T-helper 2 cell treated with Interferon-gamma antibody and Interleukin-4, amounts not matched to agents 5 μg/mL and 100 μg/mL, for 36 hours (primary cell): ENCODE results near the gene PTPRA.

ENCODE experiments used
- DNase-seq: peaks from one replicate; pipeline ENCODE4 v3.0.0; 2021; ENCODE audit warnings: low spot score
- H3K27ac Mint-ChIP-seq: one replicate; pipeline ENCODE4 v1.8.0; 2021; ENCODE audit warnings: mild to moderate bottlenecking, mixed read lengths
- H3K27me3 Mint-ChIP-seq: one replicate; pipeline ENCODE4 v1.8.0; 2021; ENCODE audit warnings: low read depth, mixed read lengths
- H3K36me3 Mint-ChIP-seq: one replicate; pipeline ENCODE4 v1.8.0; 2021; ENCODE audit warnings: low read depth, mixed read lengths
- H3K4me1 Mint-ChIP-seq: one replicate; pipeline ENCODE4 v1.8.0; 2021; ENCODE audit warnings: low read depth, mixed read lengths
- H3K4me3 Mint-ChIP-seq: one replicate; pipeline ENCODE4 v1.8.0; 2022; ENCODE audit warnings: mild to moderate bottlenecking, moderate library complexity, mixed read lengths
- H3K9me3 Mint-ChIP-seq: one replicate; pipeline ENCODE4 v1.8.0; 2021; ENCODE audit warnings: mixed read lengths

PTPRA gene

DNA sequence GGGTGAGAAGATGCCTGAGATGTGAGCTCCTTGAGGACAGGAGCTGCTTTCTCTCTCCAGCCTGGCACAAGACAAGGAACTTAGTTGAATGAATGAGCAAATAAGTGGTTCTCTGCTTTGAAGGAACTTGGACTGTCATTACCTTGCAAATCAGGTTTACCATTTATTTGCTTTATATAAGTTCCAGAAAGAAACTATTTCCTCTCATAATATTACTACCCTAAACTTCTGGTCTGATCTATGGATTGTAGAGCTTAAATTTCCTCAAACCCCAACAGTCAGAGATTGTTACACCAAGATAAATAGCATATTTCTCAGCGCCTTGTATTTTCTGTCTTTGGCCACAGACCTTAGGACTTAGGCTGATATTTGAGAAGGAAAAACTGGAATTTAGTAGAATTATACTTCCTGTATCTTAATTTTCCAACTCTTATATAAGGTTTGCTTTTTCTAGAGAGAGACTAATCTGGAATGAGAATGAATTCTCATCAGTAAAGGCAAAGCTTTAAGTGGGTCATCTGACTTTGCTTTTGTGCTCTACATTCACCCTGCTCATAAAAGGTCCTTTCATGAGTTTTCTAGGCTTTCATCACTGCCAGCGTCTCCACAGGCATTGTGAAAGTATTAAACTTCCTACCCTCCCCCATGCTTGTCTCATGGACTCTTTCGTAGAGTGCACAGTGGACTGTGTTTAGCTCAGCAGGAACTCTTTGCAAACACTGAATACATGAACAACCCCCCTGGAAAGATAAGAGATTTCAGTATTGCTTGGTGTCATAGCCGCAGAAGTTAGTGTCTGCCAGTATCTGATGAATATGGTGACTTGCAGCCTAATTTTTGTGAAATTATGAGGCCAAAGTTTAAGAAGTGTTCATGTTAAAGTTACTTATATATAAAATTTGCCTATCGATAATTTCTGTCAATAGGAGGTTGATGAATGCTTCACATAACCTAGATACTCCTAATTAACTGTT is 74.0 kb downstream of the PTPRA start:
- H3K36me3 Mint-ChIP-seq: peaks cover 16% of the 10 kb centered on the region
- H3K27me3 Mint-ChIP-seq: no peaks in the 10 kb centered on the region
- H3K4me3 Mint-ChIP-seq: no peak overlapping the region
- H3K27ac Mint-ChIP-seq: peak overlapping the region; percentile 29
- no peaks in the 10 kb centered on the region for H3K9me3 Mint-ChIP-seq
- peaks cover 16% of the 10 kb centered on the region for H3K4me1 Mint-ChIP-seq
- DNase-seq: peak; percentile 31

DNA sequence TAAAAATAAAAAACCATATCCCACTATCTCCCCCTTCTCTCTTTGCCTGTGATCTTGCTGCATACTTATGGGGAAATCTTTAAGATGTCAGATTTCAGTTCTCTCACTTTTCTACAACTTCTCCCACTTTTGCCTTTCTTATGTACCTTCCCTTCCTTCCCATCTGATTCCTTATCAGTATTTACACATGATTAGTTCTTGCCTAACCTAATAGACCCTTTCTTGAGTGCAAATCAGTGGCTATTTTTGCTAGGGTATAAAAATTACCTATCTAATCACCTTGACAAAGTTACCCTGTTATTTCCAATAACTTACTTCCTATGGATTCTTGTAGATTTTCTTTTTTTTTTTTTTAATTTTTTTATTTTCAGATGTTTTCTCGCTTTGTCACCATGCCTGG is 75.7 kb downstream of the PTPRA start:
- no peak overlapping the region for H3K4me3 Mint-ChIP-seq
- DNase-seq: no peak
- no peaks in the 10 kb centered on the region for H3K9me3 Mint-ChIP-seq
- peaks cover 18% of the 10 kb centered on the region for H3K36me3 Mint-ChIP-seq
- no peaks in the 10 kb centered on the region for H3K27me3 Mint-ChIP-seq
- peaks cover 16% of the 10 kb centered on the region for H3K4me1 Mint-ChIP-seq
- peak overlapping the region; percentile 11 for H3K27ac Mint-ChIP-seq

DNA sequence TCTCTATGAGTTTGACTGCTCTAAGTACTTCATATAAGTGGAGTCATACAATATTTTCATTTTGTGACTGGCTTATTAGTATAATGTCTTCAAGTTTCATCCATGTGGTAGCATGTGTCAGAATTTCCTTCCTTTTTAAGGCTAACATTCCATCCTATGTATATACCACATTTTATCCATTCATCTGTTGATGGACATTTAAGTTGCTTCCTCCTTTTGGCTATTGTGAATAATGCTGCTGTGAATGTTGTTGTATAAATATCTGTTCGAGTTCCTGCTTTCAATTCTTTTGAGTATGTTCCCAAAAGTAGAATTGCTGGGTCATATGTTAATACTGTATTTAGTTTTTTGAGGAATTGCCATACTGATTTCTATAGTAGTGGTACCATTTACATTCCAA is 79.5 kb downstream of the PTPRA start:
- no peaks in the 10 kb centered on the region for H3K27me3 Mint-ChIP-seq
- no peak for DNase-seq
- H3K9me3 Mint-ChIP-seq: no peaks in the 10 kb centered on the region
- no peak overlapping the region for H3K4me3 Mint-ChIP-seq
- peaks cover 21% of the 10 kb centered on the region for H3K4me1 Mint-ChIP-seq
- H3K36me3 Mint-ChIP-seq: peaks cover 29% of the 10 kb centered on the region
- no peak overlapping the region for H3K27ac Mint-ChIP-seq

DNA sequence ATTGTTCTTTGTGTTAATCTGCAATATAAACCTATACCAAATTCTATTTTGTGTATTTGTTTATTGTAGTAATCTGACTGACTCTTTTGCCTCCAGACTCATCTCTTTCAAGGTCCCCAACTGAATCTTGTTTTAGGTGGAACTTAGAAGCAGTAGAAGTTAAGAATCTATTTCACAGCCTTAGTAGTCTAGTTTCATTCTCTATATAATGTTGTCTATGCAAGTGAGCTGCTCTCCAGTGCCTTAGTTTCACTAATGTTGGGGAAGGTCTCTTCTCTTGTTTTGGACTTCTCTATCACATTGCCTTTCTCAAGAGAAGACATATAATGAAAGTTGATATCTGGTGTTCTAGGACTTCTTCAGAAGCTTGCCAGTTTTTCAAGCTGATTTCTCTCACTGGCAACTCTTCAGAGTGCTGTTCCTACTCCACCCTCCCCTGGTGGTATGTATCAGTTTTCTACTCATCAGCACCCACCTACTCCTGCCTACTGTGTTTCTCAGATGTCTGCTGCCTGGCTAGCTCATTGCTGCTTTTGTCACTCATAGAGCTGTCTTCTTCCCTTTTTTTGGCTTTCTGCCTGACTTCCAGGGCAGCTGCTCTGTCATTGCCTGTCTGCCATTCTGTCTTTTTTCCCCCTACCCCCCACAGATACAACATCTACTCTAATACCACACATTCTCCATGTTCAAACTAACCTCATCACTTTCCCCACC is 82.1 kb downstream of the PTPRA start:
- no peak overlapping the region for H3K4me3 Mint-ChIP-seq
- peak; percentile 13 for DNase-seq
- no peaks in the 10 kb centered on the region for H3K27me3 Mint-ChIP-seq
- peaks cover 16% of the 10 kb centered on the region for H3K4me1 Mint-ChIP-seq
- peak overlapping the region; percentile 53 for H3K27ac Mint-ChIP-seq
- peaks cover 34% of the 10 kb centered on the region for H3K36me3 Mint-ChIP-seq
- no peaks in the 10 kb centered on the region for H3K9me3 Mint-ChIP-seq

DNA sequence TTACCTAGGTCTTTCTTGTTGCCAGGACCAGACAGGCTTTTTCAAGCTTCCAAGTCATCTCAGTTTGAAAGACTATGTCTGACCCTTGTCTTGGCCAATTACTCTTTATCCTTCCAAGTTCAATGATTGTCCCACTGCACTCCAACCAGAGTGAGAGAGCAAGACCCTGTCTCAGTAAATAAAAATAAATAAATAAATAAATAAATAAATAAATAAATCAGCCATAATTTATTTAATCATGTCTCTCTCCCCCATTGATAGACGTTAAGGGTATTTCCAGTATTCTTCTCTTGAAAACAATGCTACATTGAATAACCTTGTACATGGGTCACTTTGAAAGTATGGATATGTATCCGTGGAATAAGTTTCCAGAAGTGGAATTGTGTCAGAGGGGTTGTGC is 83.2 kb downstream of the PTPRA start:
- H3K36me3 Mint-ChIP-seq: peaks cover 37% of the 10 kb centered on the region
- peaks cover 16% of the 10 kb centered on the region for H3K4me1 Mint-ChIP-seq
- H3K27ac Mint-ChIP-seq: no peak overlapping the region
- DNase-seq: no peak
- H3K9me3 Mint-ChIP-seq: no peaks in the 10 kb centered on the region
- no peak overlapping the region for H3K4me3 Mint-ChIP-seq
- no peaks in the 10 kb centered on the region for H3K27me3 Mint-ChIP-seq

DNA sequence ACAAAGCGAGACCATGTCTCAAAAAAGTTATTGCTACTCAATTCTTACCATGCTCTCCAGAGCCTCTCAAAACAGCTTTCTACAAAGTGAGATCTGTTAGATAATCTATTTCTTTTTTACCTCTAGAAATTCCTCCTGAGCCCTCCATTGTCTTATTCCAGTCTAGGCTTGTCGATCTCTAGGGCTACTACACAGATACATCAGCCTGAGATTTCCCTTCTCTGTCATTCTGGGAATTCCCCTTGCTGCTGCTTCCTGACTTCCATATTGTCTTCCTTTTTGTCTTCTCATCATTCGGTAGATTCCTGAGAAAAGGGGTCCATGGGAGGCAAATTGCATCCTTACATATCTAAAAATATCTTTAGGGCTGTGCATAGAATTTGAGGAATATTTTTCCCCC is 94.6 kb downstream of the PTPRA start:
- no peak overlapping the region for H3K27ac Mint-ChIP-seq
- H3K9me3 Mint-ChIP-seq: no peaks in the 10 kb centered on the region
- no peak overlapping the region for H3K4me3 Mint-ChIP-seq
- H3K4me1 Mint-ChIP-seq: peaks cover under 1% of the 10 kb centered on the region
- H3K36me3 Mint-ChIP-seq: peaks cover 29% of the 10 kb centered on the region
- H3K27me3 Mint-ChIP-seq: no peaks in the 10 kb centered on the region
- no peak for DNase-seq

- Mint-ChIP-seq H3K36me3 (peaks cover 31% of the 10 kb centered on the region), H3K4me3 (no peak overlapping the region), H3K27ac (no peak overlapping the region), H3K9me3 (no peaks in the 10 kb centered on the region), H3K4me1 (peaks cover 3% of the 10 kb centered on the region), H3K27me3 (no peaks in the 10 kb centered on the region)
- DNase-seq: no peak
These were observed 98.8 kb downstream of the PTPRA start for GRCh38 chr20:2972126-2972525.

- peak overlapping the region; percentile 49 for H3K27ac Mint-ChIP-seq
- H3K36me3 Mint-ChIP-seq: peaks cover 28% of the 10 kb centered on the region
- no peaks in the 10 kb centered on the region for H3K27me3 Mint-ChIP-seq
- H3K4me3 Mint-ChIP-seq: no peak overlapping the region
- H3K9me3 Mint-ChIP-seq: no peaks in the 10 kb centered on the region
- no peak for DNase-seq
- peaks cover 12% of the 10 kb centered on the region for H3K4me1 Mint-ChIP-seq
These were observed 100.3 kb downstream of the PTPRA start for GRCh38 chr20:2973574-2973973.

DNA sequence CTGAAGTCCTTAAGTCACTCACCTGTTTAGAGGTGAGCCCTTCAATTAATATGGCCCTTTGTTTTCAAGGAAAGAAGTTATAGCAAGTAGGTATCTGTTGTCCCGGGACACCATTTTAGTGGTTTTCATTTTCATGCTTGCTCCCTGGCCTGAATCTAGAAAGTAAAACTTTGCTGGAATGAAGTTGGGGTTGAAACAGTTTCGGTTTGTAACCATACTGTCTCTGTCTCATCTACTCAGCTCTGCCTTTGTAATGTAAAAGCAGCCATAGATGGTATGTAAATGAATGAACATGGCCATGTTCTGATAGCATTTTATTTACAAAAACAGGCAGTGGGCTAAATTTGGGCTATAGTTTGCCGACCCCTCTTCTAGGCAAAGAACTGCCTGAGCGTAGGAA is 105.2 kb downstream of the PTPRA start:
- Mint-ChIP-seq H3K27me3 (no peaks in the 10 kb centered on the region), H3K4me1 (peaks cover 22% of the 10 kb centered on the region), H3K9me3 (no peaks in the 10 kb centered on the region), H3K27ac (no peak overlapping the region), H3K36me3 (peaks cover 17% of the 10 kb centered on the region), H3K4me3 (no peak overlapping the region)
- DNase-seq: no peak

DNA sequence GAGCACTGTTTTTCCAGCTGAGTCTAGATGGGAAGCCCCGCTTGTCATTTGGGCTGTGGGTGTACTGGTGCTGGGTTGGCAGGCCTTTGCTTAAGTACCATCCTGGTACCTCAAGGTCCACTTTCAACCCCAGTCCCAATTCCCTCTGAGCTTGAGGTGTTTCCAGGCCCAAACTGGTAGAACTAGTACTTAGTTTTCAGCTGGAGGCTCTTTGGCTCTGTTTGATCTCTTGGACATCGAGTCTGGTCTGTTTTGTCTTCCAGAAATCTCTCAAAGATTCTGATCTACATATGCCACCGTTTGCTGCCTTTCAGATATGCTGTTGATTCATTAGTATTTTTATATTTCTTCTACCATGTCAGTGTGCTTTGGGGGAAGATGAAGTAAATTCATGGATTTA is 108.4 kb downstream of the PTPRA start:
- H3K4me1 Mint-ChIP-seq: peaks cover 27% of the 10 kb centered on the region
- H3K36me3 Mint-ChIP-seq: peaks cover 14% of the 10 kb centered on the region
- no peak overlapping the region for H3K27ac Mint-ChIP-seq
- no peak overlapping the region for H3K4me3 Mint-ChIP-seq
- H3K9me3 Mint-ChIP-seq: no peaks in the 10 kb centered on the region
- no peaks in the 10 kb centered on the region for H3K27me3 Mint-ChIP-seq
- no peak for DNase-seq

- Mint-ChIP-seq H3K27ac (no peak overlapping the region), H3K4me3 (no peak overlapping the region), H3K4me1 (peaks cover 31% of the 10 kb centered on the region), H3K36me3 (peaks cover 27% of the 10 kb centered on the region), H3K27me3 (no peaks in the 10 kb centered on the region), H3K9me3 (no peaks in the 10 kb centered on the region)
- DNase-seq: no peak
These were observed 110.2 kb downstream of the PTPRA start for GRCh38 chr20:2983508-2983907.

DNA sequence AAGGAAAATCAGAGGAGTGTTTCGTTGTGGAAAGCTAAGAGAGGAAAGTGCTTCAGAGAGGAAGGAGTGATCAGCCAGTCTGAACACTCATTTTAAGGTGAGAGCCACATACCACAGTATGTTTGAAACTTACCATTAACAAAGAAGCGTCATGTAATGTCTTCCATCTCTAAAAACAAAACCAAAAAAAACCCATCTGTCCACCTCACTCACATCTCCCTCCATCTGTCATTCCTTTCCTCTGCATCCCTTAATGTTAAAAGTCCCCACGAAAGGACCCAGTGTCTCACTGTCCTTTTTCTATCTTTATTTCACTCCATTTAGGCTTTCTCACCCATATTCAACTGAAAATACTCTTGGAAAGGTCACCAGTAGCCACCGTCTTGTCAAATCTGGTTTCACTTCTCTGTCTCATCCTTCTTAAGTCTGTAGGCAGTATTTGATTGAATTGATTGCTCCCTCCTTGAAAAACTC is 110.8 kb downstream of the PTPRA start:
- Mint-ChIP-seq H3K9me3 (no peaks in the 10 kb centered on the region), H3K27me3 (no peaks in the 10 kb centered on the region)
- DNase-seq: peak; percentile 52

DNA sequence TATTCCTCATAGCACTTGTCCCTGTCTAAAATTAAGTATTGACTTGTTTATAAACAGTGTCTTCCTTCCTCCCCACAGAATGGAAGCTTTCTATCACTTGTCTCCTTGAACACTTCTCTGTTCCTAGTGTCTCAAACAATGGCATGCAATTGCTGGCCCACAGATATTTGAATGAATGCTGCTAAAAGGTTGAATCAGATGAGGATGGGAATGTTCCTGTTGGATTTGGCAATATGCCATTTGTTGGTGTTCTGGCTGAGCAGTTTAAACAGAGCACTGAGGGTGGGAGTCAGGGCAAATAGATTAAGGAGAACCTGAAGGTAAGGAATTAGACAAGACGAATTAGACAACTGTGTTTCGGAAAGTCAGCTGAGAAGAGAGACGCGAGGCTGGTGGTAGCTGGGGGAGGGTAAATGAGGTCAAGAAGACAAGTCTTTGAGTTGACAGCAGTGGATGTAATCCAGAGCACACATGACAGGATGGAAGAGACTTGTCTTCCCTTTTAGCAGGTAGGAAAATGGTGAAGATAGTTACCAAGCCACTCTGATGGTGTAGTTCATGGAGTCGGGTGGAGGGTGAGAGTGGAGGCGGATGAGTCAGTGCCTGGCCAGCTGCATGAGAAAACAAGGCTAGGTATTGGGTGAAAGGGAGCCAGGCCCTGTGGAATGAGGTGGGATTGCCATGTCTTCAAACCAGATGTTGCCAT is 111.8 kb downstream of the PTPRA start:
- Mint-ChIP-seq H3K4me3 (no peak overlapping the region), H3K27me3 (no peaks in the 10 kb centered on the region), H3K4me1 (peaks cover 36% of the 10 kb centered on the region), H3K36me3 (peaks cover 39% of the 10 kb centered on the region), H3K27ac (no peak overlapping the region), H3K9me3 (no peaks in the 10 kb centered on the region)
- DNase-seq: peak; percentile 61

More for the DNA sequence above, 110.8 kb downstream of the PTPRA start:
- no peak overlapping the region for H3K4me3 Mint-ChIP-seq
- H3K4me1 Mint-ChIP-seq: peaks cover 32% of the 10 kb centered on the region
- peaks cover 32% of the 10 kb centered on the region for H3K36me3 Mint-ChIP-seq
- no peak overlapping the region for H3K27ac Mint-ChIP-seq

GRCh38 chr20:2986466-2986865 is 113.2 kb downstream of the PTPRA start:
- Mint-ChIP-seq H3K9me3 (no peaks in the 10 kb centered on the region), H3K4me3 (peak overlapping the region; percentile 2), H3K36me3 (peaks cover 48% of the 10 kb centered on the region), H3K4me1 (peaks cover 39% of the 10 kb centered on the region), H3K27me3 (no peaks in the 10 kb centered on the region), H3K27ac (peak overlapping the region; percentile 70)
- peak; percentile 85 for DNase-seq
